ENCODE data around the gene WWP2.

DNA sequence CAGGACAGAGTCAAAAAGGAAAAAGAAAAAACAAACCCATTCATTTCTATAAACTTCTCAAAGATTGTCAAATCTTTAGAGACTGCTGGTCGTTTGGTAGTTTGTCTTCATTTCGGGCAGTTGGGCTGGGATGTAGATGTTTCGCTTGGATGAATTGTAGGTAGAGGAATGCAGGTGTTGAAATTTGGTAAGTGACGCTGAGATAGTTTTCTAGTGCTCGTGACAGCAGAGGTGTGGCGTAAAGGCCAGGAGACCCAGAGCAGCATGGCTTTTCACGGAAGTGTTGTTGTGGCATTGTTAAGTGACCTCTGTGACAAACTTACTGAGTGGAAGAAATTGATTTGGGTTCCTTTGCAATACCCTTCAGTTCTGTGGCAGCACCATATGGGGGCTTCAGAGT, 110.8 kb downstream of the WWP2 start:
- TF ChIP-seq POLR2AphosphoS5 (IDR thresholded peaks at IDR 0.05; ENCODE audit: borderline replicate concordance, low read depth, low read length) (no peak), EZH2 (IDR thresholded peaks at IDR 0.05) (no peak), FOXP2 (optimal IDR thresholded peaks at IDR 0.05; ENCODE audit: control extremely low read depth, extremely low read length, insufficient read depth) (no peak)

All from SK-N-MC (cell line).